ENCODE data around the gene C13orf46. TPM values are rescaled to one million over a fixed set of nuclear protein-coding genes. Genes with fewer than 3 reads are reported as not detected.
"Not testable (repeated sequence)": the region's sequence is repeated elsewhere in the genome, so short reads cannot be mapped to it uniquely, and the experiment has no call there.

The C13orf46 gene
- total and polyA plus RNA-seq, 5 donors: 0.20 to 0.76 (median 0.36) TPM

DNA sequence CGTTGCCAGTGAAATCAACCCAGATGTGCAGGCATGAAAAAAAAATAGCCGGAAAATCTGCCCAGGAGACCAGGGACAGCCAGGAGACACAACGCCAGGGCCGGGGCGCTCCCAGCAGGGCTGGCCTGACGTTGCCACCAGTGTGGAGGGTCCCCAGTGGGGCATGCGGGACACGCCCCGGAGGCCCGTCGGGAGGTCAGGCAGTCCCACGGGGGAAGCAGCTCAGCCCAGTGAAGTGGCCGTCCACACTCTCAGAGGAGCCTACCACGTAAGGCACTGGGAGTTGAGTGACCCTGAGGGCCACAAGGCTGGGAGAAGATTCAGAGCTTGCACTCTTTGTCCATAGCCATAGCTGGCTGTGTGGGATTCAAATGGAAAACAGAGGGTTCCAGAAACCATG lies 56.8 kb downstream of the C13orf46 start:
- H3K4me1 ChIP-seq (ENCODE audit: control insufficient read depth, insufficient read depth, low read length): no peaks in the 10 kb centered on the region
- no peak overlapping the region for H3K27ac ChIP-seq (ENCODE audit: low read length)
- ATAC-seq: peak in 1 of 2 donors; percentile 32
- H3K27me3 ChIP-seq (ENCODE audit: control insufficient read depth, insufficient read depth): no peaks in the 10 kb centered on the region
- H3K9me3 ChIP-seq (ENCODE audit: control insufficient read depth, low read length): no peaks in the 10 kb centered on the region
- H3K4me3 ChIP-seq (ENCODE audit: low read length): no peak overlapping the region
- intact Hi-C loops (cut with DNase I): no loop called here
- 81% methylated on average over 14 of the region's 14 CpGs for WGBS
- DNase-seq: no peak

DNA sequence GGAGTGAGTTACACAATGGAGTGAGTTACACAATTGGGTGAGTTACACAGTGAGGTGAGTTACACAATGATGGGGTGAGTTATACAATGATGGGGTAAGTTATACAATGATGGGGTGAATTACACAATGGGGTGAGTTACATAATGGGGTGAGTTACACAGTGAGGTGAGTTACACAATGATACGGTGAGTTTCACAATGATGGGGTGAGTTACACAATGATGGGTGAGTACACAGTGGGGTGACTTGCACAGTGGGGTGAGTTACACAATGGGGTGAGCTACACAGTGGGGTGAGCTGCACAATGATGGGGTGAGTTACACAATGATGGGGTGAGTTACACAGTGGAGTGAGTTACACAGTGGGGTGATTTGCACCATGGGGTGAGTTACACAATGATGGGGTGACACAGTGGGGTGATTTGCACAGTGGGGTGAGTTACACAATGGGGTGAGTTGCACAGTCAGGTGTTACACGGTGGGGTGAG lies 57.5 kb downstream of the C13orf46 start:
- no peak for ATAC-seq
- intact Hi-C loops (cut with DNase I): no loop called here
- no peak for DNase-seq
- Histone ChIP-seq H3K4me3 (ENCODE audit: low read length) (no peak overlapping the region), H3K9me3 (ENCODE audit: control insufficient read depth, low read length) (no peaks in the 10 kb centered on the region), H3K27me3 (ENCODE audit: control insufficient read depth, insufficient read depth) (no peaks in the 10 kb centered on the region), H3K27ac (ENCODE audit: low read length) (no peak overlapping the region), H3K4me1 (ENCODE audit: control insufficient read depth, insufficient read depth, low read length) (no peaks in the 10 kb centered on the region)
- WGBS: 76% methylated on average over 2 of the region's 2 CpGs

DNA sequence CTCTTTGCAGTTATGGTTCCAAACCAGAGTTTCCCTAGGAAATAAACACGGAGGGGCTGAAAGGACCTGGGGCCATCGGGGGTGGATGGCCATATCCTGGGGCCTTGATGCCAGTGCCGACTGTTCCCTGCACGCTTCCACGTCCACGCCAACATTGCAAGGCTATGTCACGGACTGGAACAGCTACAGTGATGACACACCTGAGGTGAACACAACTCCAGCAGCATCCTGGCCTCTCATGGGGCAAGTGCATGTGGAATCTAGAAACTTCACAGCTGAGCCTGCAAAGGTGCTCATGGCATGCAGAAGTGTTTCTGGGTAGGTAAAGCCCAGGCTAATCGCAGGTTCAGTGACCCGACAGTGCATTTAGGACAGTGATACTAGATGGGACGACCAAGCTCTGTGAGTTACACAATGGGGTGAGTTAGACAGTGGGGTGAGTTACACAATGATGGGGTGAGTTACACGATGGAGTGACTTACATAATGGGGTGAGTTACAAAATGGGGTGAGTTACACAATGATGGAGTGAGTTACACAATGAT lies 58.0 kb downstream of the C13orf46 start:
- intact Hi-C loops (cut with DNase I): no loop called here
- H3K4me3 ChIP-seq (ENCODE audit: low read length): no peak overlapping the region
- no peaks in the 10 kb centered on the region for H3K27me3 ChIP-seq (ENCODE audit: control insufficient read depth, insufficient read depth)
- no peaks in the 10 kb centered on the region for H3K9me3 ChIP-seq (ENCODE audit: control insufficient read depth, low read length)
- ATAC-seq (no peak), DNase-seq (no peak)
- WGBS: 86% methylated on average over 11 of the region's 11 CpGs
- H3K4me1 ChIP-seq (ENCODE audit: control insufficient read depth, insufficient read depth, low read length): no peaks in the 10 kb centered on the region
- no peak overlapping the region for H3K27ac ChIP-seq (ENCODE audit: low read length)

DNA sequence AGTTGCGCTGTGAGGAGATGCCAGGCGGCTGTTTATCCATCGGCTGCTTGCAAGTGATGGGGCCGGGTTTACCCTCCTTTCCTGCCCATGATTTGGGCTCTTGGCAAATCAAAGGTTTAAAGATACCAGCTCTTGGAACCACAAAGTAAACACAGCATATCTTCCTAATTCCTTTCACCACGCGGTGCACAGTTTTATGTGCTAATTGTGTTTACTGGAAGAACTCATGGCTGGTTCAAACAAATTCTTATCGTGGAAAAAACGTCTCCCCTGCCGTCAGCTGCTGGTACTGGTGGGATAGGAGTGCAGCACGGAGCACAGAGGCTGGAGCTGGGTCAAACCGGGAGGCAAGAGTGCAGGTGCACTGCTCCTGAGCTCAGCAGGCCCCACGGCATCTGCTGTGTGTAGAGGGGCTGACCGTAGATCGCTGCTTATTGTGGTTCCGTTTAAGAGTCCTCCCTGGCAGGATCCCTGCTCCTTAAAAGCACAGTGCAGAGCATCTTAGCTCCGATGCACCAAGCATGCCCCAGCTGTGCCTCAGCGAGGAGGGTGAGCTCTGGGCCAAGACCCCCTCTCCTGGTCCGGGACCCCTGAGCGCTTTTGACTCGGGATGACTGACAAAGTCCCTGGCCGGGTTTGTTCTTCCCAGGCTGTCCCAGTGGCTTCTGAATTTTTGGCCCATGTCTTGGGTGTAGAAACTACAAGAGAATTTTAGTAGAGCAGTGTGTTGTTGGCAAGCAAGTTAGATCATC lies 58.7 kb downstream of the C13orf46 start:
- no peak overlapping the region for H3K27ac ChIP-seq (ENCODE audit: low read length)
- H3K4me1 ChIP-seq (ENCODE audit: control insufficient read depth, insufficient read depth, low read length): no peaks in the 10 kb centered on the region
- no peak for DNase-seq
- intact Hi-C loops (cut with DNase I): no loop called here
- WGBS: 70% methylated on average over 21 of the region's 21 CpGs
- no peaks in the 10 kb centered on the region for H3K9me3 ChIP-seq (ENCODE audit: control insufficient read depth, low read length)
- no peak overlapping the region for H3K4me3 ChIP-seq (ENCODE audit: low read length)
- no peaks in the 10 kb centered on the region for H3K27me3 ChIP-seq (ENCODE audit: control insufficient read depth, insufficient read depth)
- ATAC-seq: no peak

DNA sequence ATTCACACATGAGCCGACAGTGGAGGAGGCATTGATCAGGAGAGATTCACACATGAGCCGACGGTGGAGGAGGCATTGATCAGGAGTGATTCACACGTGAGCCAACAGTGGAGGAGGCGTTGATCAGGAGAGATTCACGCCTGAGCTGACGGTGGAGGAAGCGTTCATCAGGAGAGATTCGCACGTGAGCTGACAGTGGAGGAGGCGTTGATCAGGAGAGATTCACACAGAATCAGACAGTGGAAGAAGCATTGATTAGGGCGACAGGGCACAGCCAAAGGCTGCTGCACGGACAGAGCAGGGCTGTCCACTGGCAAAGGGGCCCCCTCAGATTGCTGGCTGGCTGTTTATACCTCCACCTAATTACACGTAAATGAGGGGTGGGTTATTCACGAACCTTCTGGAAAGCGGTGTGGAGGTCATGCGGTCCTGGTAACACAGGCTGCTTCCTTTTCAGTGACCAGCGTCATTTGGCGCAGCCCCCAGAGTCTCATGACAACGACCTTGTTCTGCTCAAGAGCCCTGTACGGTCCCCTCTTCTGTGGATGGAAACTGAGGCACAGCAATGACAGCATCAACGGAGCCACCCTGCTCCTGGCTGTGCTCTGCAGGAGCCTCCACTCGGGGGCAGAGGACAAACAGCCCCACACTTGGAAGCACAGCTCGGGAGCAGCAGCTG lies 59.4 kb downstream of the C13orf46 start:
- WGBS: 81% methylated on average over 24 of the region's 24 CpGs
- H3K4me3 ChIP-seq (ENCODE audit: low read length): no peak overlapping the region
- H3K27ac ChIP-seq (ENCODE audit: low read length): no peak overlapping the region
- H3K27me3 ChIP-seq (ENCODE audit: control insufficient read depth, insufficient read depth): no peaks in the 10 kb centered on the region
- H3K4me1 ChIP-seq (ENCODE audit: control insufficient read depth, insufficient read depth, low read length): no peaks in the 10 kb centered on the region
- no peak for DNase-seq
- no peak for ATAC-seq
- H3K9me3 ChIP-seq (ENCODE audit: control insufficient read depth, low read length): no peaks in the 10 kb centered on the region
- intact Hi-C loops (cut with DNase I): no loop called here

DNA sequence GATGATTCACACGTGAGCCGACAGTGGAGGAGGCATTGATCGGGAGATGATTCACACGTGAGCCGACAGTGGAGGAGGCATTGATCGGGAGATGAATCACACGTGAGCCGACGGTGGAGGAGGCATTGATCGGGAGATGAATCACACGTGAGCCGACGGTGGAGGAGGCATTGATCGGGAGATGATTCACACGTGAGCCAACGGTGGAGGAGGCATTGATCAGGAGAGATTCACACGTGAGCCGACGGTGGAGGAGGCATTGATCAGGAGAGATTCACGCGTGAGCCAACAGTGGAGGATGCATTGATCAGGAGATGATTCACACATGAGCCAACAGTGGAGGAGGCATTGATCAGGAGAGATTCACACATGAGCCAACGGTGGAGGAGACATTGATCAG lies 60.0 kb downstream of the C13orf46 start:
- H3K27ac ChIP-seq (ENCODE audit: low read length); DNase-seq; intact Hi-C loops (cut with DNase I); H3K9me3 ChIP-seq (ENCODE audit: control insufficient read depth, low read length); H3K27me3 ChIP-seq (ENCODE audit: control insufficient read depth, insufficient read depth); H3K4me3 ChIP-seq (ENCODE audit: low read length); ATAC-seq; H3K4me1 ChIP-seq (ENCODE audit: control insufficient read depth, insufficient read depth, low read length): not testable (repeated sequence)
- WGBS: 94% methylated on average over 22 of the region's 22 CpGs

DNA sequence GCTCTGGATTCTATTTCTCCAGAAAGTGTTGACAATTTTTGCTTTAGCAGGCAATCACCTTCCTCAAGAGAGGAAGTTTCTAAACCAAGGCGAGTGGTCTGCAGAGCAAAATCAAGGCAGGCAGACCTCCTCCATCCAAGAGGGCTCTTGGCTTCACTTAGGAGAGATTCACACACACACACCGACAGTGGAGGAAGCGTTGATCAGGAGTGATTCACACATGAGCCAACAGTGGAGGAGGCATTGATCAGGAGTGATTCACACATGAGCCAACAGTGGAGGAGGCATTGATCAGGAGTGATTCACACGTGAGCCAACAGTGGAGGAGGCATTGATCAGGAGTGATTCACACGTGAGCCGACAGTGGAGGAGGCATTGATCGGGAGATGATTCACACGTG lies 60.5 kb downstream of the C13orf46 start:
- intact Hi-C loops (cut with DNase I); H3K4me3 ChIP-seq (ENCODE audit: low read length); H3K9me3 ChIP-seq (ENCODE audit: control insufficient read depth, low read length); H3K27me3 ChIP-seq (ENCODE audit: control insufficient read depth, insufficient read depth); H3K27ac ChIP-seq (ENCODE audit: low read length); DNase-seq; H3K4me1 ChIP-seq (ENCODE audit: control insufficient read depth, insufficient read depth, low read length); ATAC-seq: not testable (repeated sequence)
- WGBS: 82% methylated on average over 8 of the region's 8 CpGs

DNA sequence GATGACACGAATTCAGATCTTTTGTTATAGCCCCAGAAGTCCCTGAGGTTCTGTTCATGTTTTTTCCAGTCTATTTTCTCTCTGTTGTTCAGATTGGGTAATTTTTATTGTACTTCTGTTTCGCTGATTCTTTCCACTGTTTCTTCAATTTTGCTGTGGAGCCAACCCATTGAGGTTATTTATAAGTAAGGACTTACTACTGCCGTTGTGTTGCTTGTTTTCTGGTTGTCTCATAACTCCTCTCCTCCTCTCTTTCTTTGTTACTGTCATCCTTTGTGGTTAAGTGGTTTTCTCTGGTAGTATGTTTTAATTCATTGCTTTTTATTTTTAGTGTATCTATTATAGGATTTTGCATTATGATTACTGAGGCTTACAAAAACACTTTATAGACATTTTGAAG lies 61.3 kb downstream of the C13orf46 start:
- Histone ChIP-seq H3K9me3 (ENCODE audit: control insufficient read depth, low read length) (no peaks in the 10 kb centered on the region), H3K4me1 (ENCODE audit: control insufficient read depth, insufficient read depth, low read length) (no peaks in the 10 kb centered on the region), H3K27me3 (ENCODE audit: control insufficient read depth, insufficient read depth) (no peaks in the 10 kb centered on the region), H3K27ac (ENCODE audit: low read length) (no peak overlapping the region), H3K4me3 (ENCODE audit: low read length) (no peak overlapping the region)
- no peak for DNase-seq
- WGBS: 73% methylated on average over 3 of the region's 3 CpGs
- intact Hi-C loops (cut with DNase I): no loop called here
- ATAC-seq: no peak

DNA sequence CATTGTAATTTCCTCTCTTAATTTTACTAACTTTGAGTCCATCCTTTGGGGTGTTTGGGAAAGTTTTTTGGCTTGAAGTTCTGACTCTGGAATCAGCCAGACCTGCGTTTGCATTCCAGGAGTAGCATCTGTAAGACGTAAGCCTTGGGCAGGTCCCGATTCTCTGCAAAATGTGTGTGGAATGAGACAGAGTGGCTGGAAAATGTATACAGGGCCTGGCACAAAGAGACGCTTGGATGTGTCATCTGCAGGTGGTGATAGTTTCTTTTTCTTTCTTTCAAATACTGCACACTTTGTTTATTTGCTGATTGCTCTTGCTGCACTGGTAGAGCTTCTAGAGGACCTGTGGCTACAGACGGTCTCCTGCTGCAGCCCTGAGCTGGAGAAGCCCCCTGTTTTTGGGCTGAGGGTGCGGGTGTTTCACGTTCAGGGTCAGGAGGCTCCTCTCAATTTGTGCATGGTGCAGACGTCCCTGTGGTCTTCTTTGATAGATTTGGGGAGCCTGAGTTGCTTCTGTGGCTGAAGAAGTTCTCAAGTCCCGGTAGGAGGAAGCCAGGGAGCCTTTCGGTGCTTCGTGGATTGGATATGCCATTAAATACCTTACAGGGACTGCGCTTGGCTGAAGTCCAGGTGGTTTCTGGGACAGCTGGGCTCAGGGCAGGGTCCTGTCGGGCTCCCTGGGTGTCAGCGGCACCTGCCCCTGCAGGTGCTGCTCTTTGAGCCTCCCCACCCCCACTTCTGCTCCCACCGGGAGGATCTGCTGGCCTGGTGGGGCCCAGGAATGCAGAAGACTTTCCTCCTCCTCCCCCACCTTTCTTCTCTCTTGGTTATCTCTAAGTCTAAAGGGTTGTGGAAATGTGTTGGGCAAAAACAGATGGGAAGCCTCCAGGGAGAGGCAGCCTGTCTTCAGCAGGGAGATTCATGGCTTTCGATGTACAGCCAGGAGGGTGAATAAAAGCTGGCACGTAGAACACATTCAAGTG lies 66.0 kb downstream of the C13orf46 start:
- intact Hi-C loops (cut with DNase I): loop anchor here in 1 of 4 donors (10.0 kb wide), 1 partner anchor 93 kb away; no protein-coding TSS in a partner anchor
- WGBS: 62% methylated on average over 17 of the region's 17 CpGs

DNA sequence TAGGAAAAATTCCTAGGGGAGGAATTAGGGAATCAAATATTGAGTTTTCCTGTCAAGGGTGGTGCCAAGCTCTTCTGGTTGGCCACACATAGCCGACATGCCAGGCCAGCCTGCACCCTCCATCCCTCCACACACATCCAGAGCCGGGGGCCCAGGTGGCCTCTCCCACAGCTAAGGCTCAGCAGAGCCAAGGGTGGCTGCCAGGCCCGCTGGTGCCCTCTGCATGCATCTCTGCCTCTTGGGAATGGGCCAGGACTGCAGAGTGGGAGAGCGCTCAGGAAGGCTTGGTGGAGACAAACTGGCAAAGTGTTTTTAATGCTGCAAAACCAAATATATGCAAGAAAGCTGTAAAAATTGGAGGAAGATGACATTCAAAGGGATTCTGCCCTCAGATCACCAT lies 67.3 kb downstream of the C13orf46 start:
- H3K9me3 ChIP-seq (ENCODE audit: control insufficient read depth, low read length): no peaks in the 10 kb centered on the region
- H3K27me3 ChIP-seq (ENCODE audit: control insufficient read depth, insufficient read depth): no peaks in the 10 kb centered on the region
- intact Hi-C loops (cut with DNase I): loop anchor here in 1 of 4 donors (10.0 kb wide), 1 partner anchor 92 kb away; no protein-coding TSS in a partner anchor

More for the DNA sequence above, 66.0 kb downstream of the C13orf46 start:
- Histone ChIP-seq H3K9me3 (ENCODE audit: control insufficient read depth, low read length) (no peaks in the 10 kb centered on the region), H3K4me1 (ENCODE audit: control insufficient read depth, insufficient read depth, low read length) (no peaks in the 10 kb centered on the region), H3K4me3 (ENCODE audit: low read length) (no peak overlapping the region), H3K27me3 (ENCODE audit: control insufficient read depth, insufficient read depth) (no peaks in the 10 kb centered on the region), H3K27ac (ENCODE audit: low read length) (no peak overlapping the region)
- DNase-seq (no peak), ATAC-seq (no peak)

More for the DNA sequence above, 67.3 kb downstream of the C13orf46 start:
- ATAC-seq: peak in 1 of 2 donors; percentile 37
- no peak overlapping the region for H3K4me3 ChIP-seq (ENCODE audit: low read length)
- WGBS: 70% methylated on average over 4 of the region's 4 CpGs
- DNase-seq: peak in 1 of 3 donors; percentile 64
- no peak overlapping the region for H3K27ac ChIP-seq (ENCODE audit: low read length)
- no peaks in the 10 kb centered on the region for H3K4me1 ChIP-seq (ENCODE audit: control insufficient read depth, insufficient read depth, low read length)
